SH-SY5Y (cell line): Measurements from ENCODE around the gene NEFH.

Experiments used
- GATA2 ChIP-seq: IDR thresholded peaks from 2 replicates; pipeline ENCODE4 v1.6.1; 2011; ENCODE audit warnings: mild to moderate bottlenecking, low read depth, low read length
- GATA3 ChIP-seq: IDR thresholded peaks from 2 replicates; pipeline ENCODE4 v1.6.1; 2011; ENCODE audit warnings: low read depth, mild to moderate bottlenecking, low read length, moderate library complexity

- TF ChIP-seq GATA3 = no peak
- no peak for TF ChIP-seq GATA2
Observed at GRCh38 chr22:29473001-29473400, 7.0 kb upstream of the NEFH start.
